Caki2 (cell line): Measurements from ENCODE around the gene HDAC11. TPM values are rescaled to one million over a fixed set of nuclear protein-coding genes. Genes with fewer than 3 reads are reported as not detected.

Experiments used
- DNase-seq: peaks from one replicate; pipeline ENCODE4 v3.0.0-alpha.2; 2015; ENCODE audit warnings: low read depth
- in situ Hi-C: cut with HindIII; loops from 2 replicates; pipeline ENCODE4 v1.10.0; 2016; ENCODE audit warnings: low sequenced_read_pairs, low pct_unique_long_range_greater_than_20kb, mixed read lengths
- total RNA-seq: library from RNA; depleted of rRNA; stranded (reverse); fragments of >200 nt; shearing (Covaris generic); gene quantifications from 2 replicates; pipeline ENCODE4 v1.2.3, GENCODE V29; 2014; ENCODE audit warnings: low replicate concordance; rRNA removed

The HDAC11 gene
- total RNA-seq, 1 experiment from 2014 or later, result 19.3 TPM

GRCh38 chr3:13545952-13546454, 65.9 kb downstream of the HDAC11 start:
- in situ Hi-C loops, result no loop called here
- no peak for DNase-seq

DNA sequence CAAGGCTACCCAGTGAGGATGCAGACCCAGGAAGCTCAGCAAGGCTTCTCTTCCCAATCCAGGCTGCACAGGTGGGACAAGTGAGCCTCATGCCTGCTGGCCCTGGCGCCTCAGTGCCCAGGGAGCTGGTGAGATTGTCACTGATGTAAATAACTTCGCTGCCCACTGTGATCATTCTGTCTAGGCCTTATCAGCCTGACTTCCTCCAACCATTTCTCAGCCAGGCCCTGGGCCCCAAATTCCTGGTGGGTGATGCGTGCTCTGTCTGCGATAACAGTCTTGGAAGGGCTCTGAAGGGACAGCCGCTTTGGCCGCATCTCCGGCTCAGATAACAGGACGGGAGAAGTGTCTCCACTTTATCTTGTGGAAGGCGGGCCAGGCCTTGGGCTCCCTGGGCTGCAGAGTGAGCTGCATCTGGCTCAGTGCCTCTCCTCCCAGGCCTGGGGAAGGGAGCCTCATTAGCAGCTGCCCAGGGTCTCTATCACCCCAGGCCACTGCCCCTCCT, 66.6 kb downstream of the HDAC11 start:
- no peak for DNase-seq
- in situ Hi-C loops, result no loop called here

- in situ Hi-C loops, result no loop called here
Observed at GRCh38 chr3:13547591-13548371, 67.7 kb downstream of the HDAC11 start.

GRCh38 chr3:13548696-13549622, 68.9 kb downstream of the HDAC11 start, which contains the start of gene FBLN2:
Gene FBLN2 (plus strand): TSS chr3:13549125. CDS start chr3:13570356, 21,231 bp downstream.
- DNase-seq, result no peak
- in situ Hi-C loops, result no loop called here

More at GRCh38 chr3:13547591-13548371, 67.7 kb downstream of the HDAC11 start:
- no peak for DNase-seq

DNA sequence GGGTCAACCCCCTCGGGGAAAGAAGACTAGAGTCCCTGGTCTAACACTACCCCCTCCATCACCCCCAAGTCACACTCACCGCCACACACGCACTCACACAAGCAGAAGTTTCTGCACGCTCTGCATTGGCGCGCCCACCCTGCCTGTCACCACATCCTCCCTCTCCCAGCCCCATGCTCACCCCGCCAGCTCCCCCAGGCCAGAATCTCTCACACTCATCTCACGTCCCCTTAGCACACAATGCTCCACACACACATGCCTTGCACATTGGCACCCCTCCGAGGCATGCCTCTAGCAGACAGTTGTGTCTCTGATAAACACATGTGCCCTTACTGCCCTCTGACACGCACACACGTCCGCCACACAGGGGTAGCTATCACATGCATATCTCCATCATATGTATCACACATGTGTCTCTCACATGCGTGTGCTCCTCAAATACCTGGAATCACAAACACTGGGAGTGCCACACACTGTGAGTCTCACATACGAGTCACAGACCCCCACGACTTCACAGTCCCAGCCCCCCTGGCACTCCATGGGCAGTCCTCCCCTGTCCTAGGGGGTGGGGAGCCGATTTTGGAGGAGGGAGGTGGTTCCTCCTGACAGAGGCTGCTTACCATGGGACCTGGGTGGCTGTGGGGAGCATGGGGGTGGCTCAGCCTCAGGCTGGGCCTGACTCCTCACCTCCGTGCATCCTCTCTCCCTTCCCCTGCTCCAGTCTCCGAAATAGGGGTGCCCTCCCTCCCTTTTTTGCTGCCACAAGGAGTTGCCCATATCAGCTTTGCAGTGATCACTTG, 69.7 kb downstream of the HDAC11 start:
- in situ Hi-C loops, result no loop called here
- no peak for DNase-seq

- in situ Hi-C loops, result no loop called here
- DNase-seq, result no peak
Observed at GRCh38 chr3:13550423-13550690, 70.3 kb downstream of the HDAC11 start.

GRCh38 chr3:13550791-13551360, 70.8 kb downstream of the HDAC11 start:
- in situ Hi-C loops, result no loop called here
- DNase-seq, result no peak

DNA sequence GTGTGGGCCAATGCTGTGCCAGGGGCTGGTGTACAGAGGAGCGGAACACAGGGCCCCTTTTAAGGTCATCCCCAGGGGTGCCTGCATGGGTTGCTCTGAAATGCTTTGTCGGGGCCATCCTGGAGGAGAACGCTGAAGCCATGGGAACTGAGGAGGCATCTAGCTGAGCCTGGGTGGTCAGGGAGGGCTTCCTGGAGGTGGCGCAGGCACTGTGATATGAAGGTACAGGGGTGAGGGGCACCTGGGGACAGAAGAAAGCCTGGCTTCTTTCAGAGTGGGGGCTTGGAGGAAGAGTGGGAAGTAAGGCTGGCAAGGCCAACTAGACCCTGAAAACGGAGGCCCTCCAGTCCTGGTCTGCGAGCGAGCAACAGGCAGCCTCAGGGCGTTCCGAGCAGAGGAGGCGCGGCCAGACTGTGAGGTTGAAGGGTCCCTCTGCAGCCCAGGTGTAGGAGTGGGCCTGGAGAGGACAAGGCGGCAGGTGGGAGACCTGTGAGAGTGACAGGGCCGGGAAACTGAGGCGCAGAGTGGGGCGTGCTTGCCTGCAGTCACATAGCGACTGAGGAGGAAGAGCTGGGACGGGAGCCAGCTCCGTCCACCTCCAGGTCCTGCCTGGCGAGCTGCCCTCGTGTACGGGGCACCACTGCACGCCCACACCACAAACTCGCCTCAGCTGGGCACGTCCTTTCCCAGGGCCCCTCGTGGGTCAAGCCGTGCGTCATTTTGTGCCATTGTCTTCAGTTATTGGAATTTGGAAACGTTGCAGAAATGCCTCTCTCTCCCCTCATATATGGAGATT, 72.9 kb downstream of the HDAC11 start:
- in situ Hi-C loops, result no loop called here
- DNase-seq, result no peak

DNA sequence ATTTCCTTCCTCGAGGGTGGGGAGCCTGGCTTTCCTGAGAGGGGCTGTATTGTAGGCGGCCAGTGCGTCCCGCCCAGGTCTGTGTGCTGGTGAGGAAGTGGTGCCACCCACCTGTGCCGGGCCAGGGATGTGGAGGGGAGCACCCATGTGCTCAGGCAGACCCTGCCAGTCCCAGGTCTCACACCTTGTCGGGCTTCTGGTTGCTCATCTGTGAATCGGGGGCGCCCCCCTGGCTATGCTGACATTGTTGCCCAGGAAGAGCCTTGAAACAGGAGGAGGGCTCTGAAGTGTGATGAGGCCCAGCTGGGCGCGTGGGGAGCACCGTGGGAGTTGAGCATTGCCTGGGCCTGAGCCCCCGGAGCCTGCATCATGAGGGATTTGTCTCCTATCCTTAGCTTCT, 73.6 kb downstream of the HDAC11 start:
- DNase-seq, result no peak
- in situ Hi-C loops, result no loop called here

DNA sequence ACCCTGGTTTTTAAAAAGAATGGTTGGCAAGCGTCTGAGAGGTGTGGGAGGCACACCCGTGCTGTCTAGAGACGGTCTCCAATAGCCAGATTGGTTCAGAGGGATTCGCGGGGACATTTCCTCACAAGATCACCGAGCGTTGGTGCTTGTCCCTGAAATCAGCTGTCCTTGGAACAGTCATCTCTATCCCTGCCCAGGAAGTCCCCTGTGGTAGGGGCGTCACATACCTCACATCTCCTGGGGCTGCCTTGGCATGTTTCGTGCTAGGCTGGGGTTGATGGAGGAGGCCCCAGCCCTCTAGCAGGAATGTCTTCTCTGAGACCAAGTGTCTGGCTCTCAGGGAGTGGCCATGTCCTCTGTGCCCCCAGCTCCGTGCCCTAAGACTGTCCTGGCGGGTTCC, 75.6 kb downstream of the HDAC11 start:
- no peak for DNase-seq
- in situ Hi-C loops, result no loop called here

Other genes with a start within 250 kb of the HDAC11 start
- gene NUP210, start 60.0 kb upstream of the HDAC11 start, total RNA-seq, result 27.2 and 36.0 TPM in 2 replicates
- gene FBLN2, start 68.8 kb downstream of the HDAC11 start, total RNA-seq, result 0.10 TPM in 1 of 2 replicates, not detected in the other